ENCODE measurements around the gene SIK3.

Gene SIK3

GRCh38 chr11:117010808-117011540 is 87.3 kb downstream of the SIK3 start:
- in situ Hi-C loops (cut with HindIII; ENCODE audit: low sequenced_read_pairs), result no loop called here

GRCh38 chr11:117009905-117010605 is 88.2 kb downstream of the SIK3 start:
- in situ Hi-C loops (cut with HindIII; ENCODE audit: low sequenced_read_pairs), result no loop called here

GRCh38 chr11:117005758-117006157 is 92.5 kb downstream of the SIK3 start:
- in situ Hi-C loops (cut with HindIII; ENCODE audit: low sequenced_read_pairs), result no loop called here

- in situ Hi-C loops (cut with HindIII; ENCODE audit: low sequenced_read_pairs), result no loop called here
Measured at GRCh38 chr11:117002639-117003299, 95.5 kb downstream of the SIK3 start.

- in situ Hi-C loops (cut with HindIII; ENCODE audit: low sequenced_read_pairs), result no loop called here
Measured at GRCh38 chr11:117000014-117000737, 98.1 kb downstream of the SIK3 start.

- in situ Hi-C loops (cut with HindIII; ENCODE audit: low sequenced_read_pairs), result no loop called here
Measured at GRCh38 chr11:116997071-116997470, 101.2 kb downstream of the SIK3 start.

GRCh38 chr11:116994195-116994594 is 104.0 kb downstream of the SIK3 start:
- in situ Hi-C loops (cut with HindIII; ENCODE audit: low sequenced_read_pairs), result no loop called here

GRCh38 chr11:116993599-116993998 is 104.6 kb downstream of the SIK3 start:
- in situ Hi-C loops (cut with HindIII; ENCODE audit: low sequenced_read_pairs), result no loop called here

- in situ Hi-C loops (cut with HindIII; ENCODE audit: low sequenced_read_pairs), result no loop called here
Measured at GRCh38 chr11:116991491-116991890, 106.7 kb downstream of the SIK3 start.

GRCh38 chr11:116990811-116991210 is 107.4 kb downstream of the SIK3 start:
- in situ Hi-C loops (cut with HindIII; ENCODE audit: low sequenced_read_pairs), result no loop called here

- in situ Hi-C loops (cut with HindIII; ENCODE audit: low sequenced_read_pairs), result no loop called here
Measured at GRCh38 chr11:116990061-116990473, 108.2 kb downstream of the SIK3 start.

GRCh38 chr11:116989184-116989583 is 109.0 kb downstream of the SIK3 start:
- in situ Hi-C loops (cut with HindIII; ENCODE audit: low sequenced_read_pairs), result no loop called here

- in situ Hi-C loops (cut with HindIII; ENCODE audit: low sequenced_read_pairs), result no loop called here
Measured at GRCh38 chr11:116986521-116987105, 111.6 kb downstream of the SIK3 start.

- in situ Hi-C loops (cut with HindIII; ENCODE audit: low sequenced_read_pairs), result no loop called here
Measured at GRCh38 chr11:116984589-116984988, 113.6 kb downstream of the SIK3 start.

GRCh38 chr11:116984186-116984585 is 114.0 kb downstream of the SIK3 start:
- in situ Hi-C loops (cut with HindIII; ENCODE audit: low sequenced_read_pairs), result no loop called here

GRCh38 chr11:116981266-116981885 is 116.9 kb downstream of the SIK3 start:
- in situ Hi-C loops (cut with HindIII; ENCODE audit: low sequenced_read_pairs), result no loop called here

- in situ Hi-C loops (cut with HindIII; ENCODE audit: low sequenced_read_pairs), result no loop called here
Measured at GRCh38 chr11:116980136-116980793, 118.0 kb downstream of the SIK3 start.

- in situ Hi-C loops (cut with HindIII; ENCODE audit: low sequenced_read_pairs), result no loop called here
Measured at GRCh38 chr11:116976941-116977570, 121.2 kb downstream of the SIK3 start.

GRCh38 chr11:116975661-116976060 is 122.6 kb downstream of the SIK3 start:
- in situ Hi-C loops (cut with HindIII; ENCODE audit: low sequenced_read_pairs), result no loop called here
